IMR-90 (cell line): Measurements from ENCODE around the gene DCLK1. TPM values are rescaled to one million over a fixed set of nuclear protein-coding genes. Genes with fewer than 3 reads are reported as not detected.

Source experiments
- ATAC-seq: fragments of 200-7000 bp; cut with Tn5 transposase; 2 replicates; pipeline ENCODE4 v1.9.1; 2020; ENCODE audit warnings: low read depth, mild to moderate bottlenecking, moderate library complexity
- BruUV-seq: library from RNA; stranded (reverse); fragments of 400-500 nt; replicated peaks from 2 replicates; lab custom pipeline; 2021; lab: Mats Ljungman, UMichigan
- CTCF ChIA-PET: fragments of 300-600 bp; formaldehyde crosslinking; extraction: SDS; loops from one replicate; lab custom pipeline; 2021; ENCODE audit warnings: antibody characterized with exemption; lab: Yijun Ruan, JAX
- POLR2A ChIA-PET: fragments of 300-600 bp; sonication (Branson Sonifier 250); formaldehyde crosslinking; loops from one replicate; lab custom pipeline; 2022; ENCODE audit warnings: antibody characterized with exemption; ENCODE audit not compliant: unreplicated experiment; lab: Charles Lee
- DNase-seq: peaks from one replicate; pipeline ENCODE4 v3.0.0; 2013
- H2AFZ ChIP-seq: replicated peaks from 2 replicates; pipeline ENCODE3; 2013; ENCODE audit warnings: low read length, mild to moderate bottlenecking; ENCODE audit not compliant: poor library complexity
- H2AK5ac ChIP-seq: 2 replicates; pipeline ENCODE4 v1.6.1; 2013; ENCODE audit warnings: low read depth, low read length, inconsistent platforms
- H2AK9ac ChIP-seq: replicated peaks from 2 replicates; pipeline ENCODE3; 2013; ENCODE audit warnings: mild to moderate bottlenecking, low read depth, low read length, moderate library complexity; ENCODE audit not compliant: poor library complexity
- H2BK120ac ChIP-seq: 2 replicates; pipeline ENCODE4 v1.6.1; 2013; ENCODE audit warnings: low read depth, low read length, inconsistent platforms
- H2BK15ac ChIP-seq: 3 replicates; pipeline ENCODE4 v1.6.1; 2013; ENCODE audit warnings: low read depth, low read length, inconsistent platforms
- H2BK20ac ChIP-seq: 2 replicates; pipeline ENCODE4 v1.6.1; 2013; ENCODE audit warnings: low read depth, mild to moderate bottlenecking, inconsistent platforms, low read length, moderate library complexity
- H2BK5ac ChIP-seq: 2 replicates; pipeline ENCODE4 v1.6.1; 2013; ENCODE audit warnings: mild to moderate bottlenecking, low read depth, low read length, inconsistent platforms; ENCODE audit not compliant: poor library complexity, severe bottlenecking
- H3K14ac ChIP-seq: replicated peaks from 2 replicates; pipeline ENCODE4 v1.6.1; 2013; ENCODE audit warnings: low read depth, low read length, inconsistent platforms
- H3K18ac ChIP-seq: 2 replicates; pipeline ENCODE4 v1.6.1; 2013; ENCODE audit warnings: low read depth, low read length, control low read depth
- H3K23ac ChIP-seq: 2 replicates; pipeline ENCODE4 v1.6.1; 2013; ENCODE audit warnings: low read depth, low read length, inconsistent platforms
- H3K27ac ChIP-seq: 2 replicates; pipeline ENCODE4 v1.5.1; 2013; ENCODE audit warnings: mild to moderate bottlenecking, control low read depth, low read length; ENCODE audit not compliant: insufficient read depth
- H3K27me3 ChIP-seq: 2 replicates; pipeline ENCODE4 v1.6.1; 2013; ENCODE audit warnings: low read length; ENCODE audit not compliant: control insufficient read depth, insufficient read depth
- H3K36me3 ChIP-seq: 2 replicates; pipeline ENCODE4 v1.6.1; 2013; ENCODE audit warnings: low read length, mixed read lengths; ENCODE audit not compliant: control insufficient read depth, insufficient read depth
- H3K4ac ChIP-seq: 2 replicates; pipeline ENCODE4 v1.6.1; 2013; ENCODE audit warnings: low read depth, low read length, inconsistent platforms
- H3K4me1 ChIP-seq: 2 replicates; pipeline ENCODE4 v1.6.1; 2013; ENCODE audit warnings: low read length, mixed read lengths; ENCODE audit not compliant: control insufficient read depth, insufficient read depth
- H3K4me2 ChIP-seq: 2 replicates; pipeline ENCODE4 v1.6.1; 2013; ENCODE audit warnings: low read depth, mild to moderate bottlenecking, control low read depth, low read length, moderate library complexity
- H3K4me3 ChIP-seq: 2 replicates; pipeline ENCODE4 v1.5.1; 2013; ENCODE audit warnings: low read depth, mild to moderate bottlenecking, control low read depth, low read length, moderate library complexity; ENCODE audit not compliant: insufficient read depth
- H3K56ac ChIP-seq: 2 replicates; pipeline ENCODE4 v1.6.1; 2013; ENCODE audit warnings: low read length, inconsistent platforms; ENCODE audit not compliant: insufficient read depth; ENCODE audit errors: extremely low read depth
- H3K79me1 ChIP-seq, 2 experiments: 2 replicates each; pipeline ENCODE4 v1.6.1; 2013; ENCODE audit warnings: low read length in 2 of 2, inconsistent platforms in 1 of 2, low read depth in 1 of 2
- H3K9ac ChIP-seq: 2 replicates; pipeline ENCODE4 v1.6.1; 2013; ENCODE audit warnings: low read depth, low read length, control low read depth
- H3K9me1 ChIP-seq: 2 replicates; pipeline ENCODE4 v1.6.1; 2013; ENCODE audit warnings: low read length, inconsistent platforms; ENCODE audit not compliant: insufficient read depth
- H3K9me3 ChIP-seq: 2 replicates; pipeline ENCODE4 v1.6.1; 2013; ENCODE audit warnings: low read length; ENCODE audit not compliant: control insufficient read depth, insufficient read depth
- H4K20me1 ChIP-seq: 2 replicates; pipeline ENCODE4 v1.6.1; 2013; ENCODE audit warnings: low read length, inconsistent platforms; ENCODE audit not compliant: insufficient read depth
- H4K5ac ChIP-seq: 2 replicates; pipeline ENCODE4 v1.6.1; 2013; ENCODE audit warnings: mild to moderate bottlenecking, low read depth, low read length, control low read depth
- H4K8ac ChIP-seq, 2 experiments: 2 replicates each; pipeline ENCODE4 v1.6.1; 2013; ENCODE audit warnings: low read depth in 2 of 2, low read length in 2 of 2, control low read depth in 1 of 2, inconsistent platforms in 1 of 2
- H4K91ac ChIP-seq: 2 replicates; pipeline ENCODE4 v1.6.1; 2013; ENCODE audit warnings: low read depth, low read length, inconsistent platforms; ENCODE audit not compliant: insufficient read depth
- BHLHE40 ChIP-seq: fragments of 150-350 bp; IDR thresholded peaks from 2 replicates; pipeline ENCODE4 v1.6.1; 2016; ENCODE audit warnings: mild to moderate bottlenecking, low read depth, low read length
- CEBPB ChIP-seq: IDR thresholded peaks from 2 replicates; pipeline ENCODE4 v1.6.1; 2012; ENCODE audit warnings: low read depth, low read length, improper control_type of control experiment
- CHD1 ChIP-seq: IDR thresholded peaks from 2 replicates; pipeline ENCODE4 v1.6.1; 2012; ENCODE audit warnings: low read depth, low read length, improper control_type of control experiment
- CTCF ChIP-seq: conservative IDR thresholded peaks from 2 replicates; pipeline ENCODE4 v1.5.1; 2012; ENCODE audit warnings: mild to moderate bottlenecking, low read depth, low read length, improper control_type of control experiment
- ELK1 ChIP-seq: fragments of 150-350 bp; IDR thresholded peaks from 2 replicates; pipeline ENCODE4 v1.6.1; 2016; ENCODE audit warnings: low read depth, mild to moderate bottlenecking, low read length, moderate library complexity, borderline replicate concordance
- FOS ChIP-seq: fragments of 150-350 bp; IDR thresholded peaks from 2 replicates; pipeline ENCODE4 v1.6.1; 2016; ENCODE audit warnings: low read depth, low read length
- MAFK ChIP-seq: IDR thresholded peaks from 2 replicates; pipeline ENCODE4 v1.6.1; 2012; ENCODE audit warnings: low read depth, low read length, improper control_type of control experiment
- MAZ ChIP-seq: IDR thresholded peaks from 2 replicates; pipeline ENCODE4 v1.6.1; 2012; ENCODE audit warnings: low read depth, mild to moderate bottlenecking, low read length, improper control_type of control experiment, moderate library complexity, borderline replicate concordance
- MXI1 ChIP-seq: IDR thresholded peaks from 2 replicates; pipeline ENCODE4 v1.6.1; 2012; ENCODE audit warnings: low read depth, mild to moderate bottlenecking, low read length, moderate library complexity, borderline replicate concordance
- NFE2L2 ChIP-seq: fragments of 150-350 bp; IDR thresholded peaks from 2 replicates; pipeline ENCODE4 v1.6.1; 2016; ENCODE audit warnings: low read depth, mild to moderate bottlenecking, low read length
- POLR2A ChIP-seq: IDR thresholded peaks from 2 replicates; pipeline ENCODE4 v1.6.1; 2012; ENCODE audit warnings: mild to moderate bottlenecking, low read depth, low read length
- RAD21 ChIP-seq: IDR thresholded peaks from 2 replicates; pipeline ENCODE4 v1.6.1; 2012; ENCODE audit warnings: low read length, improper control_type of control experiment
- RCOR1 ChIP-seq: IDR thresholded peaks from 2 replicates; pipeline ENCODE4 v1.6.1; 2012; ENCODE audit warnings: mild to moderate bottlenecking, low read length, improper control_type of control experiment; ENCODE audit not compliant: insufficient replicate concordance
- RFX5 ChIP-seq: IDR thresholded peaks from 2 replicates; pipeline ENCODE4 v1.8.0; 2012; ENCODE audit warnings: low read depth, mild to moderate bottlenecking, low read length, moderate library complexity
- SMC3 ChIP-seq: fragments of 150-350 bp; IDR thresholded peaks from 2 replicates; pipeline ENCODE4 v1.6.1; 2016; ENCODE audit warnings: low read depth, mild to moderate bottlenecking, antibody characterized with exemption, low read length, moderate library complexity
- USF2 ChIP-seq: fragments of 150-350 bp; IDR thresholded peaks from 2 replicates; pipeline ENCODE4 v1.6.1; 2017; ENCODE audit warnings: mild to moderate bottlenecking, antibody characterized with exemption, low read length, low read depth
- WGBS, 2 experiments: methylation state at CpG; one replicate each; pipeline versions ENCODE4 v1.1.5 to v1.1.7; 2013; ENCODE audit warnings: missing lambda C conversion rate in 2 of 2; ENCODE audit not compliant: insufficient read length in 1 of 2; ENCODE audit errors: extremely low coverage in 2 of 2; 5-methylcytosine and 5-hydroxymethylcytosine counted together
- dilution Hi-C: fragments of 300-500 bp; cut with HindIII; formaldehyde crosslinking; loops from one replicate; pipeline ENCODE4 v1.14.3; 2018; ENCODE audit warnings: low sequenced_read_pairs; ENCODE audit not compliant: unreplicated experiment
- in situ Hi-C: fragments of 300-500 bp; cut with MboI; formaldehyde crosslinking; loops from 3 replicates; pipeline ENCODE4 v1.14.3; 2019; ENCODE audit warnings: low sequenced_read_pairs, inconsistent platforms, mixed read lengths
- intact Hi-C: fragments of 100-400 bp; cut with micrococcal nuclease; formaldehyde crosslinking; loops from 2 replicates; pipeline ENCODE4 v1.10.0; 2022
- polyA plus RNA-seq, 3 experiments: library from polyadenylated mRNA; depleted of rRNA; stranded (reverse); fragments of >200 nt; gene quantifications; 2 replicates each; pipeline ENCODE4 v1.2.3, GENCODE V29; 2012; ENCODE audit warnings: low replicate concordance in 1 of 3
- total RNA-seq: library from RNA; depleted of rRNA; stranded (reverse); fragments of >200 nt; gene quantifications from 2 replicates; pipeline ENCODE4 v1.2.3, GENCODE V29; 2012

The DCLK1 gene
- total and polyA plus RNA-seq, 2 of the 4 experiments (the other 2 are of a cell fraction) = under 0.01 to 0.02 TPM

- Histone ChIP-seq H3K14ac (no peak overlapping the region), H3K27me3 (no peaks in the 10 kb centered on the region), H4K91ac (no peak overlapping the region), H3K56ac (no peak overlapping the region), H2AFZ (peak overlapping the region; percentile 6), H3K4me3 (no peak overlapping the region), H2BK5ac (peak overlapping the region; percentile 52), H3K9me3 (no peaks in the 10 kb centered on the region), H3K18ac (no peak overlapping the region), H3K9me1 (no peaks in the 10 kb centered on the region), H3K23ac (no peak overlapping the region), H4K5ac (no peak overlapping the region), H3K4me1 (no peaks in the 10 kb centered on the region), H3K36me3 (no peaks in the 10 kb centered on the region), H2BK120ac (no peak overlapping the region), H2AK5ac (no peak overlapping the region), H3K4ac (no peak overlapping the region), H2AK9ac (no peak overlapping the region), H3K4me2 (no peak overlapping the region), H3K27ac (no peak overlapping the region), H4K20me1 (no peaks in the 10 kb centered on the region), H2BK20ac (no peak overlapping the region), H3K79me1 (no peaks in the 10 kb centered on the region), H4K8ac (no peak overlapping the region), H3K9ac (no peak overlapping the region), H2BK15ac (no peak overlapping the region)
- in situ Hi-C loops = loop anchor here (10.0 to 25.0 kb wide), 3 partner anchors 233 to 746 kb away; no protein-coding TSS in a partner anchor
- no TSS peak for BruUV-seq
- ATAC-seq (no peak), DNase-seq (no peak)
- dilution Hi-C loops = no loop called here
- 75% methylated on average over 2 of the region's 2 CpGs; no CpG with 5 or more reads in 1 of the 2 experiments for WGBS, 2 experiments
- POLR2A ChIA-PET = no interaction called here
- CTCF ChIA-PET = interaction anchor here (0.6 kb wide), 1 partner anchor 93 kb away, joined by 4 read pairs; no protein-coding TSS in a partner anchor
- intact Hi-C loops = loop anchor here (10.0 kb wide), 2 partner anchors 483 to 783 kb away; partner anchors contain the start of gene MAB21L1
- TF ChIP-seq BHLHE40 (no peak), NFE2L2 (no peak), ELK1 (no peak), CTCF (no peak), FOS (no peak), CEBPB (no peak), SMC3 (no peak), MAZ (no peak), RCOR1 (no peak), POLR2A (no peak), USF2 (no peak), MAFK (no peak), MXI1 (no peak), RAD21 (no peak), CHD1 (no peak), RFX5 (no peak)
These were observed 173.2 kb downstream of the DCLK1 start for GRCh38 chr13:35957996-35958395.
